GM21423 (cell line): ENCODE data around the gene TEX14.
"Not testable (repeated sequence)": the region's sequence is repeated elsewhere in the genome, so short reads cannot be mapped to it uniquely, and the experiment has no call there.

Experiments
- ATAC-seq: cut with Tn5 transposase; IDR thresholded peaks from one replicate; pipeline ENCODE4 v1.9.1; 2021; ENCODE audit warnings: mild to moderate bottlenecking, moderate library complexity; ENCODE audit not compliant: unreplicated experiment

Gene TEX14

GRCh38 chr17:58605986-58606385 lies 85.9 kb downstream of the TEX14 start:
- no peak for ATAC-seq

DNA sequence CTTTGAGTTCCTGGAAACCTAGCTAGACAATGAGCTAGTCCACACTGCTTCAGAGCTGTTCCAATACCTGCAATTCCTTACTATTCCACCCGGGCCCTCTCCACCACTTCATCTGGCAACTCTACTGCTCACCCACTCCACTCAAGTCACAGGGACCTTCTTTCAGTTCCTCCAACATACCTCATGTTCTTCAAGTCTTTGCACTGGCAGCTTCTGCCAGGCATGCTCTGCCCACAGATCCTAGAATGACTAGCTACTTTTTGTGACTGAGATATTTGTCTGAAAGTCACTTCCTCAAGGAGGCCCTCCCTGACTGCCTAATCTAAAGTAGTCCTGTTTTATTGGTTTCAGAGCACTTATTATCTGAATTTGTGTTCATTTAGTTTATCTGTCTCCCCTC lies 86.4 kb downstream of the TEX14 start:
- no peak for ATAC-seq

DNA sequence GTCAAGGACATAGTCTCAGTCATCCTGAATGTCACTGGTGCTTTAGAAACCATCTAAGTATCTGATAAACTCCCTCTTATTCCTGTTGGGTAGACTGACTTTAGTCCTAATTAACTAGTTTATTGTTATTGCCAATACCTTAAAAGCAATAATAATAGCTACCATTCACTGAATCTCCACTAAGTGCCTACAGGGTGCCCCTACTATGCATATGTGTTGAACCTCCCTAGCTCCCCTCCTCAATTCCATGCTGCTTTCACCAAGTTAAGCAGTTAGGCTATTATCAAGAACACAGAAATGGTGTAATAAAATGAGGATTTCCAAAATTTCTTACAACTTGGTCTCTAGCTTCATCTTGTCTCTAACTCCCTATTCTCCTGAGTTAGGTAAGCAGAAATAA lies 89.9 kb downstream of the TEX14 start:
- no peak for ATAC-seq

- ATAC-seq = no peak
These were observed 94.5 kb downstream of the TEX14 start for GRCh38 chr17:58597371-58597770.

GRCh38 chr17:58595194-58595792 lies 96.6 kb downstream of the TEX14 start:
- no peak for ATAC-seq

GRCh38 chr17:58593123-58593522 lies 98.7 kb downstream of the TEX14 start:
- ATAC-seq = no peak

DNA sequence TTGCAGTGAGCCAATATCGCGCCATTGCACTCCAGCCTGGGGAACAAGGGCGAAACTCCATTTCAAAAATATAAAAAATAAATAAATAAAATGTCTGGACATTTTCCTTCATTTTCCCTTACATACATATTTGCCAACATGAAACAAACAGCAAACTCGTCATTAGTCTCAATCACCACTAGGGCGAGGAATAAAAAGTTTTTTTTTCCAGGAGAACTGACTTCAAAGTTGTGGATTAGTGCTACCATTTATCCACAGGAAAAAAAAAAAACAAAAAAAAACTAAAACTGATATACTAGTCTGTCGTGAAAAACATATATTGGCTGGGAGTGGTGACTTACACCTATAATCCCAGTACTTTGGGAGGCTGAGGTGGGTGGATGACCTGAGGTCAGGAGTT lies 100.4 kb downstream of the TEX14 start:
- ATAC-seq = no peak

DNA sequence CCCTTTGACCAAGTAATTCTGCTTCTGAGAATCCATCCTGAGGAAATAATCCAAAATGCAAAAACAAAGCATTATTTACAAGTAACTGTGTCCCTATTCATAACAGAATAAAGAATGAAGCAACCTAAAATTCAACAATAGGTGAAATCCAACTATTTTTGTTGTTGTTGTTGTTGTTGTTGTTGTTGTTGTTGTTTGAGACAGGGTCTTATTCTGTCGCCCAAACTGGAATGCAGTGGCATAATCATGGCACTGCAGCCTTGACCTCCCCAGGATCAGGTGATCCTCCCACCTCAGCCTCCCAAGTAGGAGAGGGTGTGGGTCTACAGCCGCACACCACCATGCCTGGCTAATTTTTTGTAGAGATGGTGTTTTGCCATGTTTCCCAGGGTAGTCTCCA lies 101.5 kb downstream of the TEX14 start:
- no peak for ATAC-seq

DNA sequence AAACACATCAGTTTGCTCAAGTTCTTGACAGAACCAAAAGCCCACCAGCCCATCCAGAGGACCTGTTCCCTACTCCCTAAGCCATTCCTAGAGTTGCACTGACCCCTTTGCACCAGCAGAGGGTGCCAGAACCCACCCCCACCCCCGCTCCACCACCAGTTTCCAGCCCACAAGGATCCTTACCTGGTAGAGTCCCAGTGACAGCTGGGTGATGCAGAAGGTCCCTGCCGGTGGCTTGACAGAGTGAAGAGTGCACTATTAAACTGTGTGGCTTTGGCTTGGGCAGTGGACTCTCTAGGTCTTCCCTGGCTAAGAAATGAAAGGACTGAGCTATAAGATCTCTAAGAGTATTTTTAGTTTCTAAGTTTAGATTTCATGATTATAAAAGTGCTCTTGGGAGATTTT lies 104.1 kb downstream of the TEX14 start:
- ATAC-seq = no peak

DNA sequence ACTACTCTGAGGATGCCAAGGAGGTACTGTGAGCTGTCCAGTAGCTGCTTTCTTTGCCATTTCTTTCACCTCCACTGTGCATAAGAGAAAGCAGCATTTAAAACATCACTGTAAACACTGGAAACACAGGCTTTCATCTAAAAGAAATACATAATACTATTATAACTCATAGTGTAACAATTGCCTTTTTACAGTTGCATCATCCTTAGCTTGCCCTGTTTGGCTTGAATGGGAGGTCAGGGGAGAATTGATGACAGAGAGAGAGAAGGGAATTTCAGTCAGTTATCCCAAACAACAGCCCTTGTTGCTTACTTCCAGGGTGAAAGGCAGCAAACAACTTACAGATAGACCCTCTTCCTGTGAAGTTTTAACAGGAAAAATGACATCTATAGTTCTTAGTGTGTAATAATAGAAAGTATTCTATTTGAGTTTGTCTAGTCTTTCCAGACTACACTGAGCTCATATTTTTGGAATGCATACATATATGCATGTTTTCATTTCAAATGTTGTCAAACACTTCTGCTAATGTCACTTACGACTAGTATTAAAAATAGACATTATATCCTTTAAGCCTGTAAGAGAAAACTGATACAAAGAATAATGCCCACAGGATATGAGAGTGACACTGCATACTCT lies 105.7 kb downstream of the TEX14 start:
- no peak for ATAC-seq

GRCh38 chr17:58585554-58585953 lies 106.3 kb downstream of the TEX14 start:
- ATAC-seq = no peak

DNA sequence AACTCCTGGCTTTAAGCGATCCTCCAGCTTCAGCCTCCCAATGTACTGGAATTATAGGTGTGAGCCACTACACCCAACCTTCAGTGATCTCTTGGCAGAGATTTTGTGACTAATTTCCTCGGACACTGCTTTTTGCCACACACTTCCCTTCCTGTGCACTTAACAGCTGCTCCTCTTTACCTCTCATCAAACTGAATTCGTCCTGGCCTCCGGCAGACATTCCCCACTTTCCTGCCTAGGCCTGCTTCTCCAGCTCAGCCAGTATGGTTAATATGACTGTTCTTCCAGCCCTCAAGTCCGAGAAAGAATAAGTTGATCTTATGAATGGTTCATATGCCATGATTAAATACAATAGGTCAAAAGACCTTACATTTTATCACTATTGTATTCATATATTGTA lies 108.4 kb downstream of the TEX14 start:
- no peak for ATAC-seq

DNA sequence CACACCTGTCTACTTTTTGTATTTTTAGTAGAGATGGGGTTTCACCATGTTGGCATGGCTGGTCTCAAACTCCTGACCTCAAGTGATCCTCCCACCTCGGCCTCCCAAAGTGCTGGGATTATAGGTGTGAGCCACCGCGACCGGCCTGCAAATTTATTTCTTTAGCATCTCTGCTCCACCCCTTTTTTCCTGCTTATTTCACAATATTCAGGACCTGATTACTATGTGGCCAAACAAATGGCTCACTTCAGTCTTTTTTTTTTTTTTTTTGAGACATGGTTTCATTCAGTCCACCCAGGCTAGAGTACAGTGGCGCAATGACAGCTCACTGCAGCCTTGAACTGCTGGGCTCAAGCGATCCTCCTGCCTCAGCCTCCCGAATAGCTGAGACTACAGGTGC lies 109.1 kb downstream of the TEX14 start:
- ATAC-seq = not testable (repeated sequence)

DNA sequence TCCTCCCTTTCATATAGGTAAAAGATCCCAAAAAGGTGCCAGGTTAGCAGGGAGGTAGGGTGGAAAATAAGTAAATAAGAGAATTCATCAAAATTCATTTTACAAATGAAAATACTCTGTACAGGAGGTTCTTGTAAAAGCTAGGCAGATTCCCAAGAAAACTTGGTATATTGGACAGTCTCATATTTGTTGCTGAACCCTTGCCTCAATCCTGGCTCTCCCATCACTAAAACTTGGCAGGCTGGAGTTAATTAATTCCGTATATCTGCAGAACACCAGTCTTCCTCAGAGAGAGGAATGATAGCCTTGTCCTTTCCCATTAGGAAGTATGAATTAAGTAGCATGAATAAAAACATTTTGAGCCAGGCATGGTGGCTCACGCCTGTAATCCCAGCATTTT lies 111.2 kb downstream of the TEX14 start:
- ATAC-seq = no peak

- ATAC-seq = no peak
These were observed 114.1 kb downstream of the TEX14 start for GRCh38 chr17:58577696-58578095.

GRCh38 chr17:58576679-58577367 lies 115.0 kb downstream of the TEX14 start:
- no peak for ATAC-seq

- ATAC-seq = no peak
These were observed 116.3 kb downstream of the TEX14 start for GRCh38 chr17:58575511-58575910.

DNA sequence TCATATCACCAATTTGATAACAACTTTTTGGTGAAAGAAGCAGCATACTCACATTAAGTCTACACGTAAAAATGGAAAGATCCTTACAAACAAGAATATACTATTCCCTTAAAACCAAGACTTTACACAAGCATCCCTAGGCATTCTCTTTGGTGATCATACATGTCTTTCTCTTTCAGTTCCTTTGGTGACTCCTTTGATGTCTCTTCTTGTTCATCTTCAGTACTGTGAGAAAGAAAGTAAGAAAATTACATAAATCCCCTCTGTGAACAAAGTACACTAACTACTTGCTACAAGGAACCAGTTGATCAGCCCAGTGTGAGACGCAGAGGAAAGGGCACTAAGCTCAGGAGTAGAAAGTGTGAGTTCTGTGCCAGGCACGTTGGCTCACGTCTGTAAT lies 117.8 kb downstream of the TEX14 start:
- ATAC-seq = no peak

GRCh38 chr17:58572846-58573245 lies 119.0 kb downstream of the TEX14 start:
- ATAC-seq = no peak

- ATAC-seq = no peak
These were observed 121.1 kb downstream of the TEX14 start for GRCh38 chr17:58570758-58571157.

GRCh38 chr17:58569196-58569595 lies 122.6 kb downstream of the TEX14 start:
- ATAC-seq = no peak

DNA sequence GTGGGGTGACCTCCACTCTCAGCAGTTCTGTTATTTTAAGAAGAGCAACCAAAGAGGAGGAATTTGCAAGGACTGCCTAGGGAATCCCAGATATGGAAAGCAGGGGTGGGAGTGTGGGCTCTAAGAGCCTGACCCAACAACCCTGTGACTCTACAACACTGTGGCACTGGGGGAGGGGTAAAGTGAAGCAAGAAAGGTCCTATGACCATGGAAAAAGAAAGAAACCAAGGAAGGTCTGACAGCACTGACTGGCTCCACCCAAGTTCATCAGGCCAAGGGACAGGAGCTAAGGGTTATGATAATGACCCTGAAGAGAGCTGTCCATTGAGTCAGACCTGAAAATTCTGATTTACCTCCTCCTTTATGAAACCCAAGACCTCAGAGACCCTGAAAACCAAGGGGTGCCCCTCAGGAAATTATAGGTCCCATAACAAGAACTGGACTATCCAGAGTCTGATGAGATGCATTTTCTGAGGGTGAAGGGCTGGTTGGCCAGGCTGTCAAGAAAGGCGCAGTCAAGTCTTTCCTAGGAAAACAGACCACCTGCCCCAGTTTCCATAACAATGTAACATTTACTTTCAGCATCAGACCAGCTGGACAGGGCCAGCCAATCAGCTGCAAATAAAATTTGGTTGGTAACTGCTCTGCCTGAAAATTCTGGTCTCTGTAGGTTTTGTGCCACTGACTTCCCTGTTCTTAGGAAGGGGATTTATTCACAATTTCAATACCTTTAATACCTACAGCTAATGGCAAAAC lies 123.6 kb downstream of the TEX14 start:
- ATAC-seq = no peak
